NCI-H2029 (cell line): ENCODE data around the gene COL27A1.

Experiments used
- DNase-seq: peaks from one replicate; lab custom pipeline; 2025; lab: John Stamatoyannopoulos, UW

COL27A1 gene

DNA sequence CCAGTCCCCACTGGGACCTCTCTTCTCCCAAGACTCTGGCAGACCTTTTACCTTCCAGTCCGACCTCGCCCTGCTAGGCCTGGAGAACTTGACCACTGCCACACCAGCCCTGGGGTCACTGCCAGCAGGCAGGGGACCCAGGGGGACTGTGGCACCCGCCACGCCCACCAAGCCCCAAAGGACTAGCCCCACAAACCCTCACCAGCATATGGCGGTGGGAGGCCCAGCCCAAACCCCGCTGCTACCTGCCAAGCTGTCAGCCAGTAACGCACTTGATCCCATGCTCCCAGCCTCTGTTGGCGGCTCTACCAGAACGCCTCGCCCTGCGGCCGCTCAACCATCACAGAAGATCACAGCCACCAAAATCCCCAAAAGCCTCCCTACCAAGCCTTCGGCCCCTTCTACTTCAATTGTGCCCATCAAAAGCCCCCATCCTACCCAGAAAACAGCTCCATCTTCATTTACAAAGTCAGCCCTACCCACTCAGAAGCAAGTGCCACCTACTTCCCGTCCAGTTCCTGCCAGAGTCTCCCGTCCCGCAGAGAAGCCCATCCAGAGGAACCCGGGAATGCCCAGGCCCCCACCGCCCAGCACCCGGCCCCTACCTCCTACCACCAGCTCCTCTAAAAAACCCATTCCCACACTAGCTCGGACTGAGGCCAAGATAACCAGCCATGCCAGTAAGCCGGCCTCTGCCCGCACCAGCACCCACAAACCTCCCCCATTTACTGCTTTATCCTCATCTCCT is 13.1 kb downstream of the COL27A1 start:
- no peak for DNase-seq

GRCh38 chr9:114169029-114169951 is 14.0 kb downstream of the COL27A1 start:
- DNase-seq = no peak

DNA sequence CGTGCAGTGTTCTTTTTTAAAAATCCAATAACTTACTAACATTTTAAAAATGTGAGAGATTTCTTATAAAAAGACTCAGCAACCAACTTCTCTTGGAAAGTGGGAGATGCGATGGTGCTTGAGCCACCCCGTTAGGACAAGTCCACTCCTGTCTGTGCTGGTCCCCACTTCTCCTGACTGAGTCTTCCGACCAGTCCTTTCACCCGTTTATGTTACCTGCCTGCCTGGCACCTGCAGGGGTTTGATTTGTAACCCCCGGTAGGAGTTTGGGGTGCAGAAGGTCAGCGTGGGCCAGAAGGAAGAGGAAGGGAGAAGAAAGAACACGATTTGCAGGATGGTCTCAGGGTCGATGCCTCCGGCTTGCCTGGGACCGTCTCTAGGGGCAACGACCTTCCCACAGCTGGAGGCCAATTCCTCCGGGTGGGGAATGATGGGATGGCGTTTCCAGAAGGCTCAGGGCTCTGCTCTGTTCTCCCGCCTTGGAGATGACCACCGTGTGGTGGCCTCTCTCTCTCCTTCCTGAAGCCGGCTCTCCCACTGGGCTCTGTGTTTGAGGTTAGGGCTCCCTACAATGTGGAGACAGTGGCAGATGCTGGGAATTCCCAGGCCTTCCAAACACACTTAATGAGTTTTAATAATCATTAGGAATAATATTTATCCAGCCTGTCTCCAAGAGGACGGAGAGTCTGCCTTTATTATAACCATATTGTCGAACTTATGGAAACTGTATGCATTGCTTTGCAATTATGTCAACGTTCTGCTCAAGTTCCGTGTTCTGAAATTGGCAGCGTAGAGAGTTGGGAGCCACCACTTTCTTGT is 14.8 kb downstream of the COL27A1 start:
- DNase-seq = no peak

- no peak for DNase-seq
Measured at GRCh38 chr9:114170771-114171461, 15.6 kb downstream of the COL27A1 start.

DNA sequence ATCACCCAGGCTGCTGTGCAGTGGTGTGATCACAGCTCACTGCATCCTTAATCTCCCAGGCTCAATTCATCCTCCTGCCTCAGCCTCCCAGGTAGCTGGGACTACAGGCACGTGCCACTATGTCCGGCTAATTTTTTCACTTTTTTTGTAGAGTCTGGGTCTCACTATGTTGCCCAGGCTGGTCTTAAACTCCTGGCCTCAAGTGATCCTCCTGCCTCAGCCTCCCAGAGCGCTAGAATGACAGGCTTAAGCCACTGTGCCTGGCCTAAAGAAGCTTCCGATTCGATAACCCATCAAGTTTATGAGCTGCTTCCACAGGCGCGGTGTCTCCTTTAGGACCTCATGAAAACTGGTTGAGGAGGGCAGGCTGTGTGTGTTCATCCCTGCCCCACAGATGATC is 16.2 kb downstream of the COL27A1 start:
- DNase-seq = no peak

GRCh38 chr9:114172981-114173833 is 17.9 kb downstream of the COL27A1 start:
- no peak for DNase-seq

- DNase-seq = no peak
Measured at GRCh38 chr9:114174557-114174875, 19.2 kb downstream of the COL27A1 start.

GRCh38 chr9:114174876-114175771 is 19.8 kb downstream of the COL27A1 start:
- DNase-seq = no peak

GRCh38 chr9:114176624-114177291 is 21.4 kb downstream of the COL27A1 start:
- DNase-seq = no peak

DNA sequence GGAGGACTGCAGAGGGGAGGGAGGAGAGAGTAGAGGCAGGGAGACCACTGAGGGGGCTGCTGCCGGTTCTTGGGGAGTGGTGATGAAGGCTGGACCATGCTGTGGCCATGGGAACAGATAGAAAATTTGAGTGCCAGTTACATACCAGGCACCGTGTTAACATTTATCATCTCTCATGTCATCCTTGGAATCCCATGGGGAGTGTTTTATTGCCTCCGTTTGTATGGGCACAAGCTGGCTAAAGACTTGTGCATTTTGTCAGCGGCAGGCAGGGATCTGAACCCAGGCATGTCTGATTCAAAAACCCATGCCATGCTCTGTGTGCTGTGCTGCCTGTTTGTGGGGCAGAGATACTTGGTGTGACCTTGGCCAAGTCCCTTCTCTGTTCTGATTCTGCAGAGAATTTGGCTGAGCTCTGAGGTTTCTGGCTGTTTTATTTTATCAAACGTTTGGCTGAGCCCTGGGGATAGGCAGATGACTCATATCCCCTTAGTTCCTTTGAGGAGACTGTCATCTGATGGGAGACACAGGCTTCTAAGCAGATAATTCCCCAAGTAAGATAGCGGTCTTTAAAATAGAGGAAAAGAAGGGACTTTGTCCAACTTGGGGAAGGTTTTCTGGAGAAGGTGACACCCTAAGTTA is 22.2 kb downstream of the COL27A1 start:
- DNase-seq = no peak

DNA sequence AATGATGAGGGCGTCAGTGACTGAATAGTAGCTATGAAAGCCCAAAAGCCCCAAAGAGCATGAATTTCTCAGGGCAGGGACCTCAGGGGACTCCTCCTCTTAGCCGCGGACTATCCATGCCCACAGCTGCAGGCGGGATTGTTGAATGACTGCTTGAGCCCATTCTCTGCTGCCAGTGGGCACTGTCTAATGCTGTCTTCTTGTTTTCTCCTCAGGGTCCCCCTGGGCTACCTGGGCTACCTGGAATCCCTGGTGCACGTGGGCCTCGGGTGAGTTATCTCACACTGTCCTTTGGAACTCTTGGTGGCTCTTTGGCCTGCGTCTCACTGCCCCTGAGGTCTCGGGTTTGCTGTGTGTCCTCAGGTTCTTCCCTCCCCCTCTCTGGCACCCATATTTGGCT is 22.7 kb downstream of the COL27A1 start:
- no peak for DNase-seq

GRCh38 chr9:114178756-114179450 is 23.6 kb downstream of the COL27A1 start:
- no peak for DNase-seq

GRCh38 chr9:114179516-114179915 is 24.2 kb downstream of the COL27A1 start:
- no peak for DNase-seq

DNA sequence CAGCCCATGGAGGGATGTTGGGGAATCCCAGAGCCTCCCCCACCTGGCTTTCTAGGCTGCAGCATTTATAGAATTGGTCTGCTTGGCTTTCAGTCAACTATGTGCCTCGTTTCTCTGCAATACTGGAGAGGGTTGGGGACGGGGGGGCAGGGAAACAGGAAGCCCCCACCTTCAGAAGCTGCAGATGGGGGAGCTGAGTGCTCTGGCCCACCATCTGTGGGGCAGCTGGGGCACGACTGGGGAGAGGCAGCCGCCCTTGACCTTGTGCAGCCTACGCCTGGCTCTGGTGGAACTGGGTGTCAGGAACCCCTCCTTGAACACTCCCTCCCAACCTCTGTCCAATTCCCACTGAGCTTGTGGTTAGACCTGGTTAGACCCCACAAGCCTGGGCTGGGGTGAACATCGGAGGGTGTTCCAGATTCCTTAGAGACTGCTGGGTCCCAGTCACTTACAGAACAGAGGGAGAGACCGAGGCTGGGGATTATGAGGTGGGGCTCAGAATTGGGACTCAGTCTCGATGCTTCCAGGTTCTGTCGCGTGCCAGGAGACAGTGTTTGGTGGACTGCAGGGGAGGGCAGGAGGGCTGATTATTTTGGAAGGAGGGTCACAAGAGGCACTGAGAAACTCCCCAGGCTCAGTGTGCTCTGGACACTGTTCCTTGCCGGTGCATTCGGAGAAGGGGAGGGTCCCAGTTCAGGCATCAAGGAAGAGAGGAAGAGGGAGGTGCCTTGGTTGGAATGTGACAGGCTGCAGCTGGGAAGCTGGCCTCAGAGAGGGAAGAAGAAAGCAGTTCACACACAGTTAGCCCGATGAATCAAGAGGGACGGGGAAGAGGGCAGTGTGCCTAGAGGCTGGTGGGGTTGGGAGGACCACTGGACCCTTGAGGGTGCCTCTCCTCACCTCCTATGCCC is 25.6 kb downstream of the COL27A1 start:
- no peak for DNase-seq

DNA sequence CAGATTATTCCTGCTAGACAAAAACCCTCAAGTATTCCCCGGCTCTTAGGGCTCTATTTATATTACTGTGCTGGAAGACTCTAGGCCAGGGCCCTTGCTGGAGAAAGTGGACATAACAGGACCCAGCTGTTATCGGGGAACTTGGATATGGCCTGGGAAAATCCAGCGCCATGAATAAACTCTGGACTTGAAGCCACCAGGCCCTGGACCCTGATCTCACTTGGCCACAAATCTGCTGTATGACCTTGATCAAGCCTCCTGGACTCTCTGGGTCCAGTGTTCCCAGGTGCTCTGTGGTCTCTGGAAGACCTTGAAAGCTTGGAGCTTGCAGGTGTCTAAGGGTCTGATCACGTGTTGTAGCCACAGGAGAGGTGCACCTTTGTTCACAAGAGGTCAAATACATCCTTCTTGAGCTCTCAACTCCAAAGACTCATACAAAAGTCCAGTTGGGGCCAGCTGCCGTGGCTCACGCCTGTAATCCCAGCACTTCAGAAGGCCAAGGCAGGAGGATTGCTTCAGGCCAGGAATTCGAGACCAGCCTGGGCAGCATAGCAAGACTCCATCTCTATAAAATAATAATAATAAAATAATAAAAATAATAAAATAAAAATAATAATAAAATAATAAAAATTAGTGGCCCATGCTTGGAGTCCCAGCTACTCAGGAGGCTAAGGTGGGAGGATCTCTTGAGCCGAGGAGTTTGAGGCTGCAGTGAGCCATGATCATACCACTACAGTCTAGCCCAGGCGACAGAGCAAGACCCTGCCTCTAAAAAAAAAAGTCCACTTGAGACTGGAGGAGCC is 26.5 kb downstream of the COL27A1 start:
- no peak for DNase-seq

DNA sequence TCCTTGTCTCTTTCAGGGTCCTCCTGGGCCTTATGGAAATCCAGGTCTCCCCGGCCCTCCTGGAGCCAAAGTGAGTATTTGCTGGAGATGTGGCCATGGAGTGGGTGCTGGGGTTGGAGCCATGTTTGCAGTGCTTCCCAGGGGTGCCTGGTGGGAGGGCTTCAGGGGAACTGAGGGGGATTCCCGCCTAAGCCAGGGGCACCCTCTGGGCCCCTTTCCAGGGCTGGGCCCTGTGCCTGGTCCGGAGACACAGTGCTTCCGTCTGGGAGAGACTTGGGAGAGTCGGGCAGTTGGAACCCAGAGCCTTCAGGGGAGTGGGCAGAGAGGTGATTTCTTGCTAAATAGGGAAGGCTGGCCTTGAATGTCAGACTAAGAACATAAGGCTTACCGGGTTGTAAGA is 27.7 kb downstream of the COL27A1 start:
- DNase-seq = no peak
